Measurements from ENCODE around the gene EEF1A1.

The EEF1A1 gene

DNA sequence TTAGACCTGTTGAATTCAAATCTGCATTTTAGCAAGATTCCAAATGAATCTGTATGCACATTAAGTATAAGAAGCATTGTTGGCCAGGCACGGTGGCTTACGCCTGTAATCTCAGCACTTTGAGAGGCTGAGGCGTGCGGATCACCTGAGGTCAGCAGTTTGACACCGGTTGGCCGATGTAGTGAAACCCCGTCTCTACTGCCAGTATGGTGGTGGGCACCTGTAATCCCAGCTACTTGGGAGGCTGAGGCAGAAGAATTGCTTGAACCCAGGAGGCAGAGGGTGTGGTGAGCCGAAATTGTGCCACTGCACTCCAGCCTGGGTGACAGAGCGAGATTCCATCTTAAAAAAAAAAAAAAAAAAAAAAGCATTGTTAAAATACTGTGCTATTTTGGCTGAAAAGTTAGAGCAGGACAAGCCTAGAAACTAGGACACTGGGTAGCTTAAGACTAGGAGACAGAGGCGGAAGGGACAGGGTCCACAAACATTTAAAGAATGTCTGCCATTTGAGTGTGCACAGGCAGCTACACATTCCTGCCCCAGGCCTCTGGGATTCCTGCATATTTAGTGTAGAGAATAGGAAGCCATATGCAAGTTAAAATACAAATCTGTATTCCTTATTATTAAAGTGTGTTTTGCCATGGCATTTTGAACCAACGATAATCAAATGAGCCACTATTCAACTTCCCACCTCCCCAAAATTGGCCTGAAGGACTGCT lies 45.1 kb upstream of the EEF1A1 start:
- H3K9ac ChIP-seq, result no peak overlapping the region
- no peaks in the 10 kb centered on the region for H3K4me1 ChIP-seq (ENCODE audit: low read depth, poor library complexity, severe bottlenecking)
- no peak overlapping the region for H3K4me2 ChIP-seq
- no peak for TF ChIP-seq CTCF (conservative IDR thresholded peaks at IDR 0.05; ENCODE audit: low read depth, low read length)
- no peaks in the 10 kb centered on the region for H3K79me2 ChIP-seq (ENCODE audit: insufficient read depth, low read depth)
- no peak overlapping the region for H3K27ac ChIP-seq
- H3K4me3 ChIP-seq (IDR thresholded peaks at IDR 0.05; ENCODE audit: insufficient read depth, low read depth, low read length), result no peak overlapping the region
- H2AFZ ChIP-seq (ENCODE audit: low read depth), result no peak overlapping the region
- H3K27me3 ChIP-seq (ENCODE audit: insufficient read depth, low read depth), result no peaks in the 10 kb centered on the region
- H3K36me3 ChIP-seq (ENCODE audit: insufficient read depth), result no peaks in the 10 kb centered on the region
- H4K20me1 ChIP-seq (ENCODE audit: insufficient read depth), result no peaks in the 10 kb centered on the region

DNA sequence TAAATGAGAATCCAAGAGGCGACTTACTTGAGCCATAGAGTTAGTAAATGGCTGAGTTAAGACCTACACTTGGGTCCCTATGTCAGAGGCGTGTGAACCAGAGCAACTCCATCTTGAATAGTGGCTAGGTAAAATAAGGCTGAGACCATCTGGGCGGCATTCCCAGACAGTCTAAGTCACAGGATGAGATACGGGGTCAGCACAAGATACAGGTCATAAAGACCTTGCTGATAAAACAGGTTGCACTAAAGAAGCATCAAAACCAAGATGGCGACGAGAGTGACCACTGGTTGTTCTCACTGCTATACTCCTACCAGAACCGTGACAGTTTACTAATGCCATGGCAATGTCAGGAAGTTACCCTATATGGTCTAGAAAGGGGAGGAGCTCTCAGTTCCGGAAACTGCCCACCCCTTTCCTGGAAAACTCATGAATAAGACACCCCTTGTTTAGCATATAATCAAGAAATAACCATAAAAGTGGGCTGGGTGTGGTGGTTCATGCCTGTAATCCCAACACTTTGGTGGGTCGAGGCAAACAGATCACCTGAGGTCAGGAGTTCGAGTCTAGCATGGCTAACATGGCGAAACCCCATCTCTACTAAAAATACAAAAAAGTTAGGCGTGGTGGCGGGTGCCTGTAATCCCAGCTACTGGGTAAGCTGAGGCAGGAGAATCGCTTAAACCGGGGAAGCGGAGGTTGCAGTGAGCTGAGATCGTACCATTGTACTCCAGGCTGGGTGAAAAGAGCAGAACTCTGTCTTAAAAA lies 43.9 kb upstream of the EEF1A1 start:
- no peak for TF ChIP-seq CTCF (conservative IDR thresholded peaks at IDR 0.05; ENCODE audit: low read depth, low read length)
- H3K27ac ChIP-seq, result no peak overlapping the region
- no peaks in the 10 kb centered on the region for H3K36me3 ChIP-seq (ENCODE audit: insufficient read depth)
- no peaks in the 10 kb centered on the region for H3K79me2 ChIP-seq (ENCODE audit: insufficient read depth, low read depth)
- H3K4me2 ChIP-seq, result no peak overlapping the region
- H3K4me1 ChIP-seq (ENCODE audit: low read depth, poor library complexity, severe bottlenecking), result no peaks in the 10 kb centered on the region
- no peaks in the 10 kb centered on the region for H3K27me3 ChIP-seq (ENCODE audit: insufficient read depth, low read depth)
- H3K9ac ChIP-seq, result no peak overlapping the region
- no peaks in the 10 kb centered on the region for H4K20me1 ChIP-seq (ENCODE audit: insufficient read depth)
- no peak overlapping the region for H3K4me3 ChIP-seq (IDR thresholded peaks at IDR 0.05; ENCODE audit: insufficient read depth, low read depth, low read length)
- H2AFZ ChIP-seq (ENCODE audit: low read depth), result no peak overlapping the region

DNA sequence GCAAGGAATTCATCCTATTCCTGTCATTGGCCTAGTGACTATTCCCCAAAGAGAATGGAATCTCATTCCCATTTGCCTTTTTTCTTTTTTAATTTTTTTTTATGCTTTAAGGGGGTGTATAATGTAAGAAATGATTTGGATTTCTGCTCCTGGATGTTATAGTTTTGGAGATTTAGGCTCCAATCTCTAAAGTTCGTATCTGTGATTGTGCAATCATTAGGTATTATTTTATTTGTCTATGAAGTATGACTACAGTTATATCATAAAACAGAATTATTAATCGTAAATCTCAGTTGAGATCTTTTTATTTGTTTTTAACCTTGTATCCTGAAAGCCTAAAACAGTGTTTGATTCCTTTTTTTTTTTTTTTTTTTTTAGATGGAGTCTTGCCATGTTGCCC lies 41.7 kb upstream of the EEF1A1 start:
- no peak overlapping the region for H3K4me3 ChIP-seq (IDR thresholded peaks at IDR 0.05; ENCODE audit: insufficient read depth, low read depth, low read length)
- H3K36me3 ChIP-seq (ENCODE audit: insufficient read depth), result no peaks in the 10 kb centered on the region
- no peak for TF ChIP-seq CTCF (conservative IDR thresholded peaks at IDR 0.05; ENCODE audit: low read depth, low read length)

DNA sequence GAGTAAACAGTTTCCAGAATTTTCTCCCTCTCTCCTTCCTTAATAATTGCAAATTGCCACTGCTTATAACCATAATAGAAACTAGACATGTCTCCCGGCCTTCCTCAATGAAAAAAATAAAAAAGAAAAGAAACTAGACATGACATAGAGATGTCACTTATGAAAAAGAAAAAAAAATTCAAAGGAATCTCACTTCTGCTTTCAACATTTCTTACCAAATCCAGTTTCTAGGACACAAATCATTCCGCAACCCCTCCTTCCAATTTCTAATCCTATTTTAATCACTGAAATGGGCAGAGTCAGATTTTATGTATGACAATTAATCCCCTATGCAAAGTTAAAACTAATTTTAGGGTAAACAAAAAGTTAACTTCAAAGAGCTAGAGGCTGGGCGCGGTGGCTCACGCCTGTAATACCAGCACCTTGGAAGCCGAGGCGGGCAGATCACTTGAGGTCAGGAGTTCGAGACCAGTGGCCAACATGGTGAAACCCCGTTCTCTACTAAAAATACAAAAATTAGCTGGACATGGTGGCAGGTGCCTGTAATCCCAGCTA lies 40.1 kb upstream of the EEF1A1 start:
- Histone ChIP-seq H3K27ac (no peak overlapping the region), H3K79me2 (ENCODE audit: insufficient read depth, low read depth) (no peaks in the 10 kb centered on the region), H2AFZ (ENCODE audit: low read depth) (no peak overlapping the region), H3K9ac (no peak overlapping the region), H3K4me2 (no peak overlapping the region), H3K36me3 (ENCODE audit: insufficient read depth) (no peaks in the 10 kb centered on the region), H4K20me1 (ENCODE audit: insufficient read depth) (no peaks in the 10 kb centered on the region), H3K27me3 (ENCODE audit: insufficient read depth, low read depth) (no peaks in the 10 kb centered on the region), H3K4me1 (ENCODE audit: low read depth, poor library complexity, severe bottlenecking) (no peaks in the 10 kb centered on the region), H3K4me3 (IDR thresholded peaks at IDR 0.05; ENCODE audit: insufficient read depth, low read depth, low read length) (no peak overlapping the region)
- no peak for TF ChIP-seq CTCF (conservative IDR thresholded peaks at IDR 0.05; ENCODE audit: low read depth, low read length)

More for the DNA sequence above, 41.7 kb upstream of the EEF1A1 start:
- H2AFZ ChIP-seq (ENCODE audit: low read depth), result no peak overlapping the region
- H3K9ac ChIP-seq, result no peak overlapping the region
- no peaks in the 10 kb centered on the region for H3K79me2 ChIP-seq (ENCODE audit: insufficient read depth, low read depth)
- H3K4me1 ChIP-seq (ENCODE audit: low read depth, poor library complexity, severe bottlenecking), result no peaks in the 10 kb centered on the region
- no peak overlapping the region for H3K27ac ChIP-seq
- H3K4me2 ChIP-seq, result no peak overlapping the region
- no peaks in the 10 kb centered on the region for H3K27me3 ChIP-seq (ENCODE audit: insufficient read depth, low read depth)
- H4K20me1 ChIP-seq (ENCODE audit: insufficient read depth), result no peaks in the 10 kb centered on the region
